Activated CD4-positive, alpha-beta T cell treated with anti-CD3 and anti-CD28 coated beads, Interleukin-2, Interleukin-6, amounts not matched to agents 100 ng/mL and 50 ng/mL, durations not matched to agents 16 hours and 8 hours (primary cell): Measurements from ENCODE around the gene POMGNT1.

Experiments
- DNase-seq: peaks from one replicate; pipeline ENCODE4 v3.0.0-alpha.2; 2020

The POMGNT1 gene

GRCh38 chr1:46206399-46206798 lies 8.2 kb upstream of the POMGNT1 start:
- DNase-seq: no peak

- no peak for DNase-seq
Measured at GRCh38 chr1:46205791-46206190, 7.6 kb upstream of the POMGNT1 start.

- DNase-seq: no peak
Measured at GRCh38 chr1:46205141-46205540, 6.9 kb upstream of the POMGNT1 start.

GRCh38 chr1:46204406-46204742 lies 6.1 kb upstream of the POMGNT1 start:
- no peak for DNase-seq

- DNase-seq: no peak
Measured at GRCh38 chr1:46203738-46204405, 5.6 kb upstream of the POMGNT1 start.

- DNase-seq: no peak
Measured at GRCh38 chr1:46199233-46199749, 1.1 kb upstream of the POMGNT1 start.

- no peak for DNase-seq
Measured at GRCh38 chr1:46197560-46197963, 672 bp downstream of the POMGNT1 start.

- no peak for DNase-seq
Measured at GRCh38 chr1:46196609-46197008, 1.6 kb downstream of the POMGNT1 start.

- DNase-seq: no peak
Measured at GRCh38 chr1:46194641-46195193, 3.5 kb downstream of the POMGNT1 start.

GRCh38 chr1:46193984-46194570 lies 4.2 kb downstream of the POMGNT1 start:
- DNase-seq: no peak

GRCh38 chr1:46193285-46193684 lies 4.9 kb downstream of the POMGNT1 start:
- no peak for DNase-seq

GRCh38 chr1:46192171-46192570 lies 6.1 kb downstream of the POMGNT1 start:
- DNase-seq: no peak

- DNase-seq: no peak
Measured at GRCh38 chr1:46191033-46191701, 7.1 kb downstream of the POMGNT1 start.

- no peak for DNase-seq
Measured at GRCh38 chr1:46190539-46190938, 7.7 kb downstream of the POMGNT1 start.

GRCh38 chr1:46188295-46189030 lies 9.8 kb downstream of the POMGNT1 start:
- DNase-seq: no peak

- DNase-seq: no peak
Measured at GRCh38 chr1:46187106-46187869, 10.9 kb downstream of the POMGNT1 start.

- DNase-seq: no peak
Measured at GRCh38 chr1:46186076-46186475, 12.2 kb downstream of the POMGNT1 start.

GRCh38 chr1:46184920-46185658 lies 13.1 kb downstream of the POMGNT1 start:
- DNase-seq: no peak

GRCh38 chr1:46183926-46184557 lies 14.2 kb downstream of the POMGNT1 start:
- no peak for DNase-seq

GRCh38 chr1:46183079-46183847 lies 15.0 kb downstream of the POMGNT1 start:
- no peak for DNase-seq
